GM21737 (cell line): ENCODE data around the gene NRF1.
"Not testable (repeated sequence)": the region's sequence is repeated elsewhere in the genome, so short reads cannot be mapped to it uniquely, and the experiment has no call there.

Source experiments
- ATAC-seq: cut with Tn5 transposase; IDR thresholded peaks from one replicate; pipeline ENCODE4 v1.9.1; 2021; ENCODE audit warnings: mild to moderate bottlenecking, moderate library complexity; ENCODE audit not compliant: unreplicated experiment

Gene NRF1

GRCh38 chr7:129606803-129607202, 4.7 kb upstream of the NRF1 start:
- no peak for ATAC-seq

- no peak for ATAC-seq
These were observed 3.9 kb upstream of the NRF1 start for GRCh38 chr7:129607471-129608120.

- ATAC-seq = no peak
These were observed 1.9 kb upstream of the NRF1 start for GRCh38 chr7:129609666-129610065.

- ATAC-seq = no peak
These were observed 743 bp upstream of the NRF1 start for GRCh38 chr7:129610709-129611245.

- peak; percentile 17 for ATAC-seq
These were observed 844 bp downstream of the NRF1 start for GRCh38 chr7:129612112-129613015.

GRCh38 chr7:129613016-129613337, 1.5 kb downstream of the NRF1 start:
- ATAC-seq = no peak

- peak; percentile 40 for ATAC-seq
These were observed 3.5 kb downstream of the NRF1 start for GRCh38 chr7:129615018-129615417.

GRCh38 chr7:129616530-129616929, 5.0 kb downstream of the NRF1 start:
- ATAC-seq = no peak

GRCh38 chr7:129617178-129617577, 5.7 kb downstream of the NRF1 start:
- no peak for ATAC-seq

- no peak for ATAC-seq
These were observed 6.1 kb downstream of the NRF1 start for GRCh38 chr7:129617652-129618051.

GRCh38 chr7:129626896-129627295, 15.4 kb downstream of the NRF1 start:
- ATAC-seq = no peak

GRCh38 chr7:129630341-129630740, 18.8 kb downstream of the NRF1 start:
- no peak for ATAC-seq

GRCh38 chr7:129634361-129635034, 23.0 kb downstream of the NRF1 start:
- ATAC-seq = no peak

GRCh38 chr7:129635300-129636029, 23.9 kb downstream of the NRF1 start:
- ATAC-seq = peak; percentile 81

- ATAC-seq = not testable (repeated sequence)
These were observed 24.6 kb downstream of the NRF1 start for GRCh38 chr7:129636030-129636550.

- no peak for ATAC-seq
These were observed 25.1 kb downstream of the NRF1 start for GRCh38 chr7:129636641-129637040.

GRCh38 chr7:129640400-129640799, 28.9 kb downstream of the NRF1 start:
- no peak for ATAC-seq

GRCh38 chr7:129642871-129643549, 31.5 kb downstream of the NRF1 start:
- no peak for ATAC-seq

- ATAC-seq = no peak
These were observed 32.1 kb downstream of the NRF1 start for GRCh38 chr7:129643550-129644170.
